K562 (cell line): ENCODE data around the gene PALLD. TPM values are rescaled to one million over a fixed set of nuclear protein-coding genes. Genes with fewer than 3 reads are reported as not detected.

Experiments
- ATAC-seq: fragments of 200-7000 bp; cut with Tn5 transposase; 3 replicates; pipeline ENCODE4 v1.9.1; 2020; ENCODE audit warnings: moderate library complexity
- BruUV-seq: library from RNA; stranded (reverse); fragments of 400-500 nt; replicated peaks from 2 replicates; lab custom pipeline; 2021; lab: Mats Ljungman, UMichigan
- CTCF ChIA-PET: fragments of 300-600 bp; formaldehyde crosslinking; extraction: SDS; loops from one replicate; lab custom pipeline; 2021; ENCODE audit warnings: low intra/inter-chr PET ratio; lab: Yijun Ruan, JAX
- POLR2A ChIA-PET: fragments of 300-600, 350-650 bp; sonication (Branson Sonifier 250); formaldehyde crosslinking; extraction: SDS; loops from one replicate; lab custom pipeline; 2021; ENCODE audit warnings: antibody characterized with exemption, inconsistent platforms; lab: Yijun Ruan, JAX
- DNase-seq, 4 experiments: peaks; one replicate each; pipeline versions ENCODE4 v3.0.0 to v3.0.0-alpha.2; 2011 to 2018; ENCODE audit warnings: low spot score in 3 of 4, mixed read lengths in 3 of 4; ENCODE audit errors: extremely low read depth in 1 of 4
- FAIRE-seq: peaks from 2 replicates; lab custom pipeline; 2011; peaks lifted over from hg19 to GRCh38; lab: Jason Lieb, UNC
- H2AFZ ChIP-seq: 2 replicates; pipeline ENCODE4 v1.6.0; 2011; ENCODE audit warnings: low read depth, low read length, control low read depth, inconsistent platforms
- H3K27ac ChIP-seq: fragments of 200-600 bp; 3 replicates; pipeline ENCODE4 v1.8.0; 2011; ENCODE audit warnings: low read depth, mild to moderate bottlenecking, control low read depth, inconsistent platforms, low read length, moderate library complexity, mixed read lengths; ENCODE audit errors: extremely low read depth
- H3K27me3 ChIP-seq, 2 experiments: fragments of 300-600 bp in 1 of 2; 2 replicates in 1 of 2; 3 replicates in 1 of 2; pipeline versions ENCODE4 v1.6.0 to v1.8.0; 2011; ENCODE audit warnings: inconsistent platforms in 2 of 2, low read length in 2 of 2, mild to moderate bottlenecking in 1 of 2, mixed read lengths in 1 of 2, moderate library complexity in 1 of 2; ENCODE audit not compliant: control insufficient read depth in 2 of 2, insufficient read depth in 2 of 2
- H3K36me3 ChIP-seq: fragments of 300-600 bp; 3 replicates; pipeline ENCODE4 v1.8.0; 2011; ENCODE audit warnings: mild to moderate bottlenecking, low read length, inconsistent platforms; ENCODE audit not compliant: control insufficient read depth, insufficient read depth
- H3K4me1 ChIP-seq, 2 experiments: fragments of 200-600 bp in 1 of 2; replicated peaks in 1 of 2; 2 replicates in 1 of 2; 3 replicates in 1 of 2; pipeline versions ENCODE4 v1.5.1 to v1.8.0; 2011; ENCODE audit warnings: inconsistent platforms in 2 of 2, low read length in 2 of 2, mild to moderate bottlenecking in 1 of 2, mixed read lengths in 1 of 2, moderate library complexity in 1 of 2; ENCODE audit not compliant: control insufficient read depth in 2 of 2, insufficient read depth in 2 of 2
- H3K4me2 ChIP-seq: 2 replicates; pipeline ENCODE4 v1.6.1; 2011; ENCODE audit warnings: low read length, control low read depth, inconsistent platforms, mixed read lengths; ENCODE audit not compliant: insufficient read depth
- H3K4me3 ChIP-seq: fragments of 200-600 bp; sonication (generic), shearing (Covaris generic); 2 replicates; pipeline ENCODE4 v1.5.1; 2016; ENCODE audit warnings: control low read depth, inconsistent platforms
- H3K79me2 ChIP-seq: fragments of 200-600 bp; 3 replicates; pipeline ENCODE4 v1.8.0; 2011; ENCODE audit warnings: low read length, inconsistent platforms; ENCODE audit not compliant: control insufficient read depth, insufficient read depth
- H3K9ac ChIP-seq, 2 experiments: 2 replicates each; pipeline versions ENCODE4 v1.6.0 to v1.6.1; 2011; ENCODE audit warnings: low read depth in 2 of 2, low read length in 2 of 2, control low read depth in 1 of 2, inconsistent platforms in 1 of 2, mild to moderate bottlenecking in 1 of 2, mixed read lengths in 1 of 2; ENCODE audit not compliant: insufficient read depth in 1 of 2
- H3K9me1 ChIP-seq: one replicate; pipeline ENCODE4 v1.6.0; 2011; ENCODE audit warnings: inconsistent platforms, mild to moderate bottlenecking, low read length, moderate library complexity; ENCODE audit not compliant: control insufficient read depth, insufficient read depth
- H3K9me3 ChIP-seq: replicated peaks from 2 replicates; pipeline ENCODE4 v1.5.1; 2011; ENCODE audit warnings: low read depth, low read length, inconsistent platforms; ENCODE audit not compliant: control insufficient read depth, insufficient read depth
- H4K20me1 ChIP-seq: replicated peaks from 2 replicates; pipeline ENCODE4 v1.6.1; 2011; ENCODE audit warnings: low read length, inconsistent platforms, mixed read lengths; ENCODE audit not compliant: control insufficient read depth, insufficient read depth
- ARID1B ChIP-seq: fragments of 450-650 bp; IDR thresholded peaks from 2 replicates; pipeline ENCODE4 v1.6.1; 2016; ENCODE audit warnings: antibody characterized with exemption, mild to moderate bottlenecking, inconsistent platforms
- CBFA2T3 ChIP-seq: fragments of 450-650 bp; IDR thresholded peaks from 2 replicates; pipeline ENCODE4 v1.6.1; 2017
- CEBPB ChIP-seq: fragments of 450-650 bp; IDR thresholded peaks from 2 replicates; pipeline ENCODE4 v1.6.1; 2016; ENCODE audit warnings: missing genetic modification characterization, missing compliant biosample characterization
- DLX4 ChIP-seq: fragments of 250-450 bp; sonication (Bioruptor Pico); IDR thresholded peaks from 2 replicates; pipeline ENCODE4 v1.6.1; 2021; ENCODE audit warnings: mild to moderate bottlenecking
- IRF2 ChIP-seq: sonication (generic); formaldehyde crosslinking; IDR thresholded peaks from 2 replicates; pipeline ENCODE4 v1.8.1; 2022; ENCODE audit warnings: mild to moderate bottlenecking, missing genetic modification reagents
- KAT2B ChIP-seq: IDR thresholded peaks from one replicate; pipeline ENCODE4 v1.6.1; 2012; ENCODE audit warnings: low read depth, mild to moderate bottlenecking, control low read depth, inconsistent platforms, low read length, moderate library complexity
- MBD2 ChIP-seq: sonication (generic); IDR thresholded peaks from 2 replicates; pipeline ENCODE4 v1.6.1; 2016; ENCODE audit warnings: low read depth, borderline replicate concordance
- MTA3 ChIP-seq: fragments of 450-650 bp; formaldehyde crosslinking; IDR thresholded peaks from 2 replicates; pipeline ENCODE4 v1.6.1; 2017; ENCODE audit warnings: mild to moderate bottlenecking, borderline replicate concordance
- POLR2A ChIP-seq: fragments of 450-650 bp; conservative IDR thresholded peaks from 2 replicates; pipeline ENCODE4 v1.6.1; 2016
- RCOR1 ChIP-seq, 2 experiments: IDR thresholded peaks; 2 replicates each; pipeline ENCODE4 v1.6.1; 2012; ENCODE audit warnings: low read depth in 2 of 2, low read length in 2 of 2, borderline replicate concordance in 1 of 2, improper control_type of control experiment in 1 of 2
- SLC30A9 ChIP-seq: fragments of 250-450 bp; sonication (Bioruptor Pico); IDR thresholded peaks from 2 replicates; pipeline ENCODE4 v1.8.0; 2022; ENCODE audit warnings: mild to moderate bottlenecking, moderate library complexity
- SMC3 ChIP-seq: conservative IDR thresholded peaks from 2 replicates; pipeline ENCODE4 v1.6.1; 2011; ENCODE audit warnings: low read depth, low read length, improper control_type of control experiment; ENCODE audit not compliant: insufficient read depth
- TCF15 ChIP-seq: fragments of 250-450 bp; sonication (Bioruptor Pico); IDR thresholded peaks from 2 replicates; pipeline ENCODE4 v1.8.0; 2022; ENCODE audit warnings: moderate library complexity, mild to moderate bottlenecking, inconsistent platforms
- TCF3 ChIP-seq: sonication (generic); formaldehyde crosslinking; IDR thresholded peaks from 2 replicates; pipeline ENCODE4 v1.4.0; 2020; ENCODE audit warnings: mild to moderate bottlenecking, missing genetic modification reagents
- TRIM24 ChIP-seq, 2 experiments: fragments of 450-650 bp; IDR thresholded peaks; 2 replicates each; pipeline ENCODE4 v1.6.1; 2016
- TRIM28 ChIP-seq: fragments of 450-650 bp; IDR thresholded peaks from 2 replicates; pipeline ENCODE4 v1.6.1; 2017
- ZEB2 ChIP-seq: fragments of 450-650 bp; IDR thresholded peaks from 2 replicates; pipeline ENCODE4 v1.6.1; 2016
- WGBS: fragments of 100-300 bp; shearing (Covaris generic); methylation state at CpG from one replicate; pipeline ENCODE4 v1.1.6; 2016; ENCODE audit warnings: low coverage, mixed read lengths; ENCODE audit not compliant: insufficient coverage; ENCODE audit errors: missing lambda C conversion rate; 5-methylcytosine and 5-hydroxymethylcytosine counted together
- in situ Hi-C: fragments of 300-500 bp; cut with MboI; formaldehyde crosslinking; loops from 4 replicates; pipeline ENCODE4 v1.15.0; 2018; ENCODE audit warnings: inconsistent platforms, mixed read lengths
- intact Hi-C: fragments of 100-400 bp; cut with micrococcal nuclease; formaldehyde crosslinking; loops from 2 replicates; pipeline ENCODE4 v1.14.2; 2022
- polyA plus RNA-seq, 8 experiments: library from polyadenylated mRNA; depleted of rRNA in 4 of 8; stranded (reverse) in 5 of 8; unstranded in 3 of 8; fragments of >200 nt; fragmentation: Nextera tagmentation in 2 of 8; fragmentation: Illumina TruSeq in 1 of 8; extraction: Ambion mirVana in 2 of 8; extraction: Trizol in 1 of 8; gene quantifications; 2 replicates each; pipeline versions ENCODE4 v1.2.1 to v1.2.3, GENCODE V29; 2011 to 2014; ENCODE audit warnings: inconsistent platforms in 1 of 8, missing spikeins in 1 of 8
- total RNA-seq, 7 experiments: library from RNA; depleted of rRNA in 6 of 7; stranded (reverse); fragments of >200 nt in 6 of 7; fragmentation: Illumina TruSeq in 2 of 7; extraction: Trizol in 2 of 7; gene quantifications; 2 replicates each; pipeline versions ENCODE4 v1.2.1 to v1.2.3, GENCODE V29; 2011 to 2021; ENCODE audit warnings: low replicate concordance in 1 of 7
- TF ChIP-seq, protein P1 (sequence below): fragments of 450-650 bp; formaldehyde crosslinking; IDR thresholded peaks from 2 replicates; pipeline ENCODE4 v1.4.0; 2020; ENCODE audit warnings: mild to moderate bottlenecking
- TF ChIP-seq, protein P2 (sequence below), 2 experiments: fragments of 450-650 bp in 1 of 2; sonication (generic) in 1 of 2; formaldehyde crosslinking in 1 of 2; IDR thresholded peaks in 1 of 2; conservative IDR thresholded peaks in 1 of 2; 2 replicates each; pipeline versions ENCODE4 v1.6.1 to v1.8.1; 2016 to 2023; ENCODE audit warnings: mild to moderate bottlenecking in 2 of 2, moderate library complexity in 2 of 2, inconsistent platforms in 1 of 2, missing genetic modification reagents in 1 of 2

Gene PALLD
- total and polyA plus RNA-seq, 9 of the 15 experiments (the other 6 are each of a cell fraction or from before 2014, with no cell fraction given), result 0.01 to 0.35 (median 0.06) TPM; not detected in 3

DNA sequence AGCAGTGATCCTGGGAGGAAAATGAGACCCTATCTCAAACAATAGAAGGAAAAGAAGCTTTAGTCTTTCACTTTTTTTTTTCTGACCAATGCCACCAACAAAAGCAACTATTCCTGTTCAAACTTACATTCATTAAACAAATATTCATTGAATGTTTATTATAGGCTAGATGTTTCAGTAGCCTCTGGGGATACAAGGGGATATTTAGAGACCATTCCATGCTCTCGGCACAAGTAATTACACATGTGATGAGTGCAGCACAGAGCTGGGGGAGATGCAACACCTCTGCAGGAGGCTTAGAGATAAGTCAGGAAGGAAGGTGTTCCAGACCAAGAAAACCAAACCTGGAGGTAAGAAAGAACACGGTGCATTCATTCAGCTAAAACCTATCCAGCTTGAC is 68.3 kb downstream of the PALLD start:
- BruUV-seq, result no TSS peak
- ChIA-PET CTCF (no interaction called here), POLR2A (interaction anchor here (0.9 kb wide), 1 partner anchor 10 kb away, joined by 6 read pairs; no protein-coding TSS in a partner anchor)
- Histone ChIP-seq H3K9ac (no peak overlapping the region), H2AFZ (no peak overlapping the region), H3K4me2 (no peak overlapping the region), H3K4me1 (no peaks in the 10 kb centered on the region), H3K9me3 (no peaks in the 10 kb centered on the region), H3K79me2 (no peaks in the 10 kb centered on the region), H4K20me1 (no peaks in the 10 kb centered on the region), H3K9me1 (no peaks in the 10 kb centered on the region), H3K4me3 (no peak overlapping the region), H3K27ac (no peak overlapping the region), H3K36me3 (no peaks in the 10 kb centered on the region), H3K27me3 (no peaks in the 10 kb centered on the region)
- TF ChIP-seq TCF15 (CRISPR knock-in tag) (no peak), DLX4 (CRISPR knock-in tag) (no peak), ZEB2 (no peak), CEBPB (tag) (no peak), POLR2A (no peak), CBFA2T3 (no peak), IRF2 (CRISPR knock-in tag) (no peak), SLC30A9 (CRISPR knock-in tag) (no peak), ARID1B (no peak), MBD2 (no peak), TRIM28 (no peak), SMC3 (no peak), MTA3 (no peak), TCF3 (CRISPR knock-in tag) (no peak), TRIM24 (IDR thresholded peaks at IDR 0.05) (no peak), RCOR1 (IDR thresholded peaks at IDR 0.05; ENCODE audit: borderline replicate concordance in 1 of 2, low read depth in 2 of 2, low read length in 2 of 2) (no peak), KAT2B (no peak)
- TF ChIP-seq, protein P1, sequence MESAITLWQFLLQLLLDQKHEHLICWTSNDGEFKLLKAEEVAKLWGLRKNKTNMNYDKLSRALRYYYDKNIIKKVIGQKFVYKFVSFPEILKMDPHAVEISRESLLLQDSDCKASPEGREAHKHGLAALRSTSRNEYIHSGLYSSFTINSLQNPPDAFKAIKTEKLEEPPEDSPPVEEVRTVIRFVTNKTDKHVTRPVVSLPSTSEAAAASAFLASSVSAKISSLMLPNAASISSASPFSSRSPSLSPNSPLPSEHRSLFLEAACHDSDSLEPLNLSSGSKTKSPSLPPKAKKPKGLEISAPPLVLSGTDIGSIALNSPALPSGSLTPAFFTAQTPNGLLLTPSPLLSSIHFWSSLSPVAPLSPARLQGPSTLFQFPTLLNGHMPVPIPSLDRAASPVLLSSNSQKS, result no peak
- TF ChIP-seq, protein P2, sequence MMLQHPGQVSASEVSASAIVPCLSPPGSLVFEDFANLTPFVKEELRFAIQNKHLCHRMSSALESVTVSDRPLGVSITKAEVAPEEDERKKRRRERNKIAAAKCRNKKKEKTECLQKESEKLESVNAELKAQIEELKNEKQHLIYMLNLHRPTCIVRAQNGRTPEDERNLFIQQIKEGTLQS (IDR thresholded peaks at IDR 0.05), result no peak
- TF ChIP-seq, protein P2 (CRISPR knock-in tag; conservative IDR thresholded peaks at IDR 0.05), result no peak
- FAIRE-seq (no peak), ATAC-seq (no peak), DNase-seq (no peak)
- 0% methylated on average over 2 of the region's 2 CpGs for WGBS
- in situ Hi-C loops, result no loop called here
- intact Hi-C loops, result no loop called here
